ENCODE measurements around the gene GBX2.

- TF ChIP-seq, protein P1, sequence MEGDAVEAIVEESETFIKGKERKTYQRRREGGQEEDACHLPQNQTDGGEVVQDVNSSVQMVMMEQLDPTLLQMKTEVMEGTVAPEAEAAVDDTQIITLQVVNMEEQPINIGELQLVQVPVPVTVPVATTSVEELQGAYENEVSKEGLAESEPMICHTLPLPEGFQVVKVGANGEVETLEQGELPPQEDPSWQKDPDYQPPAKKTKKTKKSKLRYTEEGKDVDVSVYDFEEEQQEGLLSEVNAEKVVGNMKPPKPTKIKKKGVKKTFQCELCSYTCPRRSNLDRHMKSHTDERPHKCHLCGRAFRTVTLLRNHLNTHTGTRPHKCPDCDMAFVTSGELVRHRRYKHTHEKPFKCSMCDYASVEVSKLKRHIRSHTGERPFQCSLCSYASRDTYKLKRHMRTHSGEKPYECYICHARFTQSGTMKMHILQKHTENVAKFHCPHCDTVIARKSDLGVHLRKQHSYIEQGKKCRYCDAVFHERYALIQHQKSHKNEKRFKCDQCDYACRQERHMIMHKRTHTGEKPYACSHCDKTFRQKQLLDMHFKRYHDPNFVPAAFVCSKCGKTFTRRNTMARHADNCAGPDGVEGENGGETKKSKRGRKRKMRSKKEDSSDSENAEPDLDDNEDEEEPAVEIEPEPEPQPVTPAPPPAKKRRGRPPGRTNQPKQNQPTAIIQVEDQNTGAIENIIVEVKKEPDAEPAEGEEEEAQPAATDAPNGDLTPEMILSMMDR (IDR thresholded peaks at IDR 0.05), result peak; percentile 91
- TF ChIP-seq ZFX (IDR thresholded peaks at IDR 0.05; ENCODE audit: borderline replicate concordance), result no peak
Measured at GRCh38 chr2:236180831-236181453, 12.8 kb upstream of the GBX2 start.

Measured in 22Rv1 (cell line).